H1 (cell line): ENCODE data around the gene ST6GALNAC5.

Source experiments
- CTCF ChIP-seq, 3 experiments: IDR thresholded peaks; 1 replicate in 2 of 3; 2 replicates in 1 of 3; pipeline versions ENCODE4 v1.5.1 to v1.6.1; 2011; ENCODE audit warnings: low read length in 3 of 3, mild to moderate bottlenecking in 3 of 3, inconsistent platforms in 2 of 3, low read depth in 1 of 3, moderate library complexity in 1 of 3; ENCODE audit not compliant: insufficient read depth in 1 of 3; ENCODE audit errors: control extremely low read depth in 1 of 3
- GABPA ChIP-seq: IDR thresholded peaks from 2 replicates; pipeline ENCODE4 v1.6.1; 2011; ENCODE audit warnings: mild to moderate bottlenecking, low read length, moderate library complexity, borderline replicate concordance; ENCODE audit not compliant: insufficient read depth
- MAFK ChIP-seq: IDR thresholded peaks from 2 replicates; pipeline ENCODE4 v1.6.1; 2012; ENCODE audit warnings: low read depth, mild to moderate bottlenecking, improper control_type of control experiment, low read length
- USF2 ChIP-seq: IDR thresholded peaks from 2 replicates; pipeline ENCODE4 v1.6.1; 2011; ENCODE audit warnings: low read length, improper control_type of control experiment

DNA sequence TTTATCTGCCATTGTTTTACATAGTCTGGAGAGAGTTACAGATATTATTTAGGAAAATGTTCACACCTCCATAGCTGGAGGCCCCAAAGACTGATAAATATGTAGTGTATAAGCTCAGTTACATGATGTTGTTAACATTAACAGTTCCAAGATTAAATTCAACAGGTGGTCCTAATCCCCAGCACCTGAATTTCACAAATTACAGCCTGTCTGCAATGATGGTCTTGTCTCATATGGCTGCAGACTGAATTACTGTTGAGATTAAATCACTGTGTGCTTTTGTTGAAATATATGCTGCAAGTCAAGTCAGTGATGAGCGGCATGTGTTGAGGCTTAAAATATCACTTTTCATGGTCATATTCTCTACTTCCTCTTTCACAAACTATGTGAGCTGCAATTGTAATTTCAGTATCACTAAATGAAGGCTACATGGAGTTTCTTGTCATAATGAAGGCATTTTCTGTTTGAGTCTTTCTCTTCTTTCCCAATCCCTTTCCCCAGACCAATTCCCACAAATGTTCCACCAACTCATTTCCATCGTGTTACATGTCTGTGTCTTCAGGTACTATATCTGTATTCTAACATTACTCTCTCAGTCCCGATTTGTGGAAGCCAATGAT is 4.2 kb downstream of the ST6GALNAC5 start:
- TF ChIP-seq CTCF (IDR thresholded peaks at IDR 0.05; ENCODE audit: control extremely low read depth in 1 of 3, insufficient read depth in 1 of 3, low read depth in 1 of 3, low read length in 3 of 3) (no peak), USF2 (no peak), MAFK (no peak), GABPA (no peak)
